ENCODE measurements around the gene MED15. TPM values are rescaled to one million over a fixed set of nuclear protein-coding genes. Genes with fewer than 3 reads are reported as not detected.

MED15 gene
- total RNA-seq, 1 donor from 2014 or later: 83.6 TPM

GRCh38 chr22:20531404-20532201 lies 24.2 kb downstream of the MED15 start:
- Mint-ChIP-seq H3K4me3 (ENCODE audit: unreplicated experiment) (no peak overlapping the region), H3K4me1 (ENCODE audit: low read depth, unreplicated experiment) (peaks cover 36% of the 10 kb centered on the region)
- no peak for TF ChIP-seq CTCF (IDR thresholded peaks at IDR 0.05; ENCODE audit: partially characterized antibody, unreplicated experiment)

GRCh38 chr22:20532256-20532993 lies 25.0 kb downstream of the MED15 start:
- peaks cover 4% of the 10 kb centered on the region for H3K36me3 Mint-ChIP-seq (ENCODE audit: unreplicated experiment)
- H3K4me1 Mint-ChIP-seq (ENCODE audit: low read depth, unreplicated experiment): peaks cover 36% of the 10 kb centered on the region
- no peak overlapping the region for H3K4me3 Mint-ChIP-seq (ENCODE audit: unreplicated experiment)
- H3K27me3 Mint-ChIP-seq (ENCODE audit: unreplicated experiment): peaks cover 7% of the 10 kb centered on the region
- no peak for DNase-seq
- no peak for TF ChIP-seq CTCF (IDR thresholded peaks at IDR 0.05; ENCODE audit: partially characterized antibody, unreplicated experiment)
- peaks cover 7% of the 10 kb centered on the region for H3K9me3 Mint-ChIP-seq (ENCODE audit: unreplicated experiment)
- H3K27ac Mint-ChIP-seq (ENCODE audit: unreplicated experiment): peak overlapping the region; percentile 40

More at GRCh38 chr22:20531404-20532201, 24.2 kb downstream of the MED15 start:
- Mint-ChIP-seq H3K27me3 (ENCODE audit: unreplicated experiment) (peaks cover 7% of the 10 kb centered on the region), H3K9me3 (ENCODE audit: unreplicated experiment) (peaks cover 7% of the 10 kb centered on the region), H3K27ac (ENCODE audit: unreplicated experiment) (no peak overlapping the region), H3K36me3 (ENCODE audit: unreplicated experiment) (peaks cover 4% of the 10 kb centered on the region)
- no peak for DNase-seq

- peaks cover 4% of the 10 kb centered on the region for H3K9me3 Mint-ChIP-seq (ENCODE audit: unreplicated experiment)
- no peaks in the 10 kb centered on the region for H3K36me3 Mint-ChIP-seq (ENCODE audit: unreplicated experiment)
- H3K4me1 Mint-ChIP-seq (ENCODE audit: low read depth, unreplicated experiment): peaks cover 36% of the 10 kb centered on the region
- TF ChIP-seq CTCF (IDR thresholded peaks at IDR 0.05; ENCODE audit: partially characterized antibody, unreplicated experiment): no peak
- no peak for DNase-seq
- H3K27me3 Mint-ChIP-seq (ENCODE audit: unreplicated experiment): peaks cover 7% of the 10 kb centered on the region
- peak overlapping the region; percentile 40 for H3K27ac Mint-ChIP-seq (ENCODE audit: unreplicated experiment)
- H3K4me3 Mint-ChIP-seq (ENCODE audit: unreplicated experiment): no peak overlapping the region
These were observed 25.9 kb downstream of the MED15 start for GRCh38 chr22:20533095-20533878.

GRCh38 chr22:20533879-20534265 lies 26.5 kb downstream of the MED15 start:
- TF ChIP-seq CTCF (IDR thresholded peaks at IDR 0.05; ENCODE audit: partially characterized antibody, unreplicated experiment): no peak
- no peak overlapping the region for H3K4me3 Mint-ChIP-seq (ENCODE audit: unreplicated experiment)
- peaks cover 7% of the 10 kb centered on the region for H3K27me3 Mint-ChIP-seq (ENCODE audit: unreplicated experiment)
- no peak for DNase-seq
- H3K4me1 Mint-ChIP-seq (ENCODE audit: low read depth, unreplicated experiment): peaks cover 36% of the 10 kb centered on the region
- no peaks in the 10 kb centered on the region for H3K36me3 Mint-ChIP-seq (ENCODE audit: unreplicated experiment)
- H3K27ac Mint-ChIP-seq (ENCODE audit: unreplicated experiment): peak overlapping the region; percentile 39
- peaks cover 4% of the 10 kb centered on the region for H3K9me3 Mint-ChIP-seq (ENCODE audit: unreplicated experiment)
